ENCODE results near the gene HNRNPA2B1.

DNA sequence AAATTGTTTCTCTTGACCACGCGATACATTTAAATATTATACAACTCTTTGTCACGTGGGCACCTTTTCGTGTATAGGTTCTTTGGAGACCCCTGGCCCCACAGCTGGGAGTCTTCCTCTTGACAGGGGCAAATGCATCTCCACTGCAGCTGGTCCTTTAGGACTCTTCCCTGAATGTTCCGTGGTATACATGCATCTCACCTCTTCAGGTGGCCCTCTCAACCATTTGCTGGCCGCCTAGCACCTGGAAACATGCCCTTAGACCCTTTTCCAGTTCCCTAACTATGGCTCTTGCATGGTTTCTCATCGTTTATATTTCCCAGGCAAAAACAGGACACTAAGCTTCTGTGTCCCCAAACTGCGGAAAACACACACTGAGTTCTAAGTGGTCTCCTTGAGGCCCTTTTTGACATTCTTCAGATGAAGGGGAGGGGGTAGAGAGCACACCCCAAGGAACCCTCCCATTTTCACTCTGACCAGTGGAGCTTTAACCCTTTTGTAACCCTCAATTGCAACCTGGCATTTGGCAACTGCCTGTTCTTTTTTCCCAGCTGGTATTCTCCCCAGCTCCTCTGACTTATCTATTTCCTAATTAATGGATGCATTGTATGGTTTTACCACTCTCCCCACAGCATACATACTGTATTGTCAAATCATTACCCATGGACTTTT lies 20.6 kb downstream of the HNRNPA2B1 start:
- TF ChIP-seq, protein P1, sequence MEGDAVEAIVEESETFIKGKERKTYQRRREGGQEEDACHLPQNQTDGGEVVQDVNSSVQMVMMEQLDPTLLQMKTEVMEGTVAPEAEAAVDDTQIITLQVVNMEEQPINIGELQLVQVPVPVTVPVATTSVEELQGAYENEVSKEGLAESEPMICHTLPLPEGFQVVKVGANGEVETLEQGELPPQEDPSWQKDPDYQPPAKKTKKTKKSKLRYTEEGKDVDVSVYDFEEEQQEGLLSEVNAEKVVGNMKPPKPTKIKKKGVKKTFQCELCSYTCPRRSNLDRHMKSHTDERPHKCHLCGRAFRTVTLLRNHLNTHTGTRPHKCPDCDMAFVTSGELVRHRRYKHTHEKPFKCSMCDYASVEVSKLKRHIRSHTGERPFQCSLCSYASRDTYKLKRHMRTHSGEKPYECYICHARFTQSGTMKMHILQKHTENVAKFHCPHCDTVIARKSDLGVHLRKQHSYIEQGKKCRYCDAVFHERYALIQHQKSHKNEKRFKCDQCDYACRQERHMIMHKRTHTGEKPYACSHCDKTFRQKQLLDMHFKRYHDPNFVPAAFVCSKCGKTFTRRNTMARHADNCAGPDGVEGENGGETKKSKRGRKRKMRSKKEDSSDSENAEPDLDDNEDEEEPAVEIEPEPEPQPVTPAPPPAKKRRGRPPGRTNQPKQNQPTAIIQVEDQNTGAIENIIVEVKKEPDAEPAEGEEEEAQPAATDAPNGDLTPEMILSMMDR (IDR thresholded peaks at IDR 0.05) = no peak
- TF ChIP-seq POLR2A (IDR thresholded peaks at IDR 0.05) = no peak

Measured in esophagus squamous epithelium (tissue), 4 donors.